HG03196 (cell line): ENCODE results near the gene USP9Y.
"Not testable (repeated sequence)": the region's sequence is repeated elsewhere in the genome, so short reads cannot be mapped to it uniquely, and the experiment has no call there.

ENCODE experiments used
- ATAC-seq: cut with Tn5 transposase; IDR thresholded peaks from one replicate; pipeline ENCODE4 v1.9.1; 2021; ENCODE audit not compliant: unreplicated experiment

The USP9Y gene, protein sequence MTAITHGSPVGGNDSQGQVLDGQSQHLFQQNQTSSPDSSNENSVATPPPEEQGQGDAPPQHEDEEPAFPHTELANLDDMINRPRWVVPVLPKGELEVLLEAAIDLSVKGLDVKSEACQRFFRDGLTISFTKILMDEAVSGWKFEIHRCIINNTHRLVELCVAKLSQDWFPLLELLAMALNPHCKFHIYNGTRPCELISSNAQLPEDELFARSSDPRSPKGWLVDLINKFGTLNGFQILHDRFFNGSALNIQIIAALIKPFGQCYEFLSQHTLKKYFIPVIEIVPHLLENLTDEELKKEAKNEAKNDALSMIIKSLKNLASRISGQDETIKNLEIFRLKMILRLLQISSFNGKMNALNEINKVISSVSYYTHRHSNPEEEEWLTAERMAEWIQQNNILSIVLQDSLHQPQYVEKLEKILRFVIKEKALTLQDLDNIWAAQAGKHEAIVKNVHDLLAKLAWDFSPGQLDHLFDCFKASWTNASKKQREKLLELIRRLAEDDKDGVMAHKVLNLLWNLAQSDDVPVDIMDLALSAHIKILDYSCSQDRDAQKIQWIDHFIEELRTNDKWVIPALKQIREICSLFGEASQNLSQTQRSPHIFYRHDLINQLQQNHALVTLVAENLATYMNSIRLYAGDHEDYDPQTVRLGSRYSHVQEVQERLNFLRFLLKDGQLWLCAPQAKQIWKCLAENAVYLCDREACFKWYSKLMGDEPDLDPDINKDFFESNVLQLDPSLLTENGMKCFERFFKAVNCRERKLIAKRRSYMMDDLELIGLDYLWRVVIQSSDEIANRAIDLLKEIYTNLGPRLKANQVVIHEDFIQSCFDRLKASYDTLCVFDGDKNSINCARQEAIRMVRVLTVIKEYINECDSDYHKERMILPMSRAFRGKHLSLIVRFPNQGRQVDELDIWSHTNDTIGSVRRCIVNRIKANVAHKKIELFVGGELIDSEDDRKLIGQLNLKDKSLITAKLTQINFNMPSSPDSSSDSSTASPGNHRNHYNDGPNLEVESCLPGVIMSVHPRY (N-terminal part only)

DNA sequence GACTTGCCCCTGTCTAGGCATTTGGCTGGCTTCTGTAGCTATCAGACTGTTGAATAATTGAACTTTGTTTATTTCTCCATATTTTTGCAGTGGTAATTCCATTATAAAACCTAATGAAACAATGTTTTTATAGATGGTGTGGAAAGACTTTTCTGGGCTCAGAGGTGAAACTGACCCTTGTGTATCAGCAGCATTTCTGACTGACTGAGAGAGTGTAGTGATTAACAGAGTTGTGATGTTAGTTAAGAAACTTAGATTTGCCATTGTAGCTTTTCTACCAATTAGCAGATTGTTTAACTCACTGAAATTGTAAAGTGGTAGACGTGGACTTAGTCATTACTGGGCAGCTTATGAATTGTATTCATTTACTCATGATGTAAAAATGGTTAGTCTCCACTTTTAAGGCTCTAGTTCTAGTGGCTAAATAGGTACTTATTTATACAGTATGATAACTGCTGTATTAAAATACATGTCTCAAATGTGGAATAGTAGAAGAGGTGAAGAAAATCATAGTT is at the start of gene USP9Y:
USP9Y (plus strand) TSS at position 51 of the 515 bp plus-strand sequence. CDS start 8,217 bp downstream, outside the sequence.
- ATAC-seq = no peak

GRCh38 chrY:12651621-12652036 is 49.4 kb upstream of the USP9Y start:
- no peak for ATAC-seq

DNA sequence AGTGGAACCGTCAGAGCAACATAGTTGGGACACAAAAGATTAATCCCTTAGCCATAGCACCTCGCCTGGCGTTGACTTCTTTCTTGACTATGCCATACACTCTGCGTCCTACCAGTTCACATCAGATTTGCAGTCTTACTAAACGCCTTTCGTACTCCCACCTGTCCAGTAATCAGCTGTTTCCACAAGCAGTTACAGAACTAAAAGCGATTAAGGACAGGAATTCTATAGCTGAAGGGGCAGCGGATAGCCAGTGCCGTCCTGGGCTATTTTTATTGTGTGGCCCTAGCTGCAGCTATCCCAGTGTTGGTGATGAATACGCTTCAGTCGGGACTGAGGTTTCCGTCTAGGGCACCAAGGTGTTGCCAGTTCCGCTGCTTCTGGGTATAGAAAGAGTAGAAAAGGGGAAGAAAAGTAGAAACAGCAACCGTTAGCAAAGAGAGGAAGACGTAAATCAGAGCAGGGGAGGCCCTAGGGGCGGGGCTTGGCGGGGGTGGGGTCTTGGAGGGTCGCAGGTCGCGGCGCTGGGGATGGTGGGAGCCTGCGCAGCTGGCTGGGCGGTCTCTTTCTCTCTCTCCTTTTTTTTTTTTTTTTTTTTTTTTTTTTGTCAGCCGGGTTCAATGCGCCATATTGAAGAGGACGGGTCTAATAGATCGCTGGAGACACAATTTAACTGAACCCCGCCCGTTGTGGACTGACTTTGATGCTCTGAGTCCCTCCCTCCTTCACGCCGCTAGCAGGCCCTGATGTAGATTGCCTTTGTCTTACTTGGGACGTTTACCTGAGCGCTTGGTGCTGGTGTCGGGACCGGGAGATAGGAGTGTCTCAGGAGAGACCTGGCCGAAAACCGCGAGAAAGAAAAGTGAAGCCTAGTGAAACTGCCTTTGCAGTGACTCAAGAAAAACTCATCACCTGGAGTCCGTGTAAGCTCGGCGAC is 39.0 kb upstream of the USP9Y start:
- peak; percentile 78 for ATAC-seq

DNA sequence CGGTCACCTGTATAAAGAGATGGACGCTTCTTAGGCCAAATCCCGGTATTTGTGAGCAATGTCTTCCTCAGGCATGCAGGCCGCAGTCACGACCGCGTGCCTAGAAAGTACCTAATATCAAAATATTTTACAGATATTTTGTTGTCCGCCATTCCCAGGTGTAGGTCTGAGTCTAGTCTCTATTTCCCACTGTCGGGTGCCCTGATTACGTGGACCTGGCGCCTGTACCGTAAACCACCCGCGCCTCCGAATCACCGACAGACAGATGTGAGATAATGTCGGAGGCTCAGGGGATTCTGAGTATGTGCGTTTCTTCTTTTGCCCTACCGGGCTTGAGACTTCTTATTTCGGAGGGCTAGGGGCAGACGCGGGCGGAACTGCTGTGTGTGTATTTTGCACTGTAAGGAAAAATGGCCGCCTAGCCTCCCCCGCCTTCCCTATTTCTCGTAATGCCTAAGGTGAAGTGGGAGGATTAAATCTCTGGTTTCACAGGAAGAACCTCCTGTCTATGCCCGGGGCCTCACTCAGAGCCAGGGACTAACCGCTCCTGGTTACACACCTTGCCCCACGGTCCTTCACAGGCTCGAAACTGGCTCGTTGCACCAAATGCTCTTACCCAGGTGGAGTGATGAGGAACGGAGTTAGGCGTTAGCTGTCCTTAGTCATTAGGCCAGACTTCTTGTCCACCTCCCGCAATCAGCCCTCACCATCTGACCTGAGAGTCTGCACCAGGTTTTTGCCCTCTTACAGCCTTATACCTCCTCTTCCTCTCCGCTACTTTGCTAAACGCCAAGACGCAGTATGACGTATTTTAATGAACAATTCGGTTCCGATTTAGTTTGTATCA is 38.1 kb upstream of the USP9Y start:
- ATAC-seq = no peak

GRCh38 chrY:12663845-12664244 is 37.2 kb upstream of the USP9Y start:
- not testable (repeated sequence) for ATAC-seq

GRCh38 chrY:12678111-12678510 is 22.9 kb upstream of the USP9Y start:
- ATAC-seq = no peak

- ATAC-seq = no peak
These were observed 19.5 kb upstream of the USP9Y start for GRCh38 chrY:12681535-12681934.

DNA sequence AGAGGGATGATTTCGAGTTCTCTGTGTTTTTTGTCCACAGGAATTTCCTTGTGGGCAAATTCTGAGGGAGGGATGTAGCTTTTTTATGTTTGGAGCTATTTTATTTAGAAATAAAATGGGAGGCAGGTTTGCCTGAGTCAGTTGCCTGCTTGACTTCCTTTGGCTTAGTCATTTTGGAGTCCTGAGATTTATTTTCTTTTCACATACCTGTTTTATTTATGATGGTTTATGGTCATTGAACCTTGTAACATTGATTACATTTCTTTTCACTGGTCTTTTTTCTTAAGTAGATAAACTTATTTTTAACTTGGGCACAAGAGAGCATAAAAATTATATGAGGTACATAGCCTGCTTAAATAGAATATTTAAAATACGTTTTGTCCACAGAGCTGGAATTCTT is 12.7 kb upstream of the USP9Y start:
- no peak for ATAC-seq

DNA sequence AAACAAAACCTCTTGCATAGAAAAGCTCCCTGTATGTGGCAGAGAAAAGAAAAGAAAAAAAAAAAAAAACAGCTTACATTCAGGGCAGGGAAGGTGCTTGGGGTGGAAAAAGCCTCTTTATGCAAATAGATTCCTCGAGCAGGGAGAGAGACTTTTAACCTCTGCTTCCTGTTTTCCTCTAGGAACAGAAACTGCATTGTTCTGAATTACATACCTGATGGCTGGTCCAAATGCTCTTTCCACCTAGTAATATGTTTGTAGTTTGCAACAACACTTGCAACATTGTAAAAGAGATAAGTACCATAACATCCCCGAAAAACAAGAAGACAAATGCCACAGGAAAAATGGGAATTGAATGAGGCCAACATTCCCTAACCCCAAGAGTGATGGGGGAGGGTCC is 944 bp upstream of the USP9Y start:
- no peak for ATAC-seq

DNA sequence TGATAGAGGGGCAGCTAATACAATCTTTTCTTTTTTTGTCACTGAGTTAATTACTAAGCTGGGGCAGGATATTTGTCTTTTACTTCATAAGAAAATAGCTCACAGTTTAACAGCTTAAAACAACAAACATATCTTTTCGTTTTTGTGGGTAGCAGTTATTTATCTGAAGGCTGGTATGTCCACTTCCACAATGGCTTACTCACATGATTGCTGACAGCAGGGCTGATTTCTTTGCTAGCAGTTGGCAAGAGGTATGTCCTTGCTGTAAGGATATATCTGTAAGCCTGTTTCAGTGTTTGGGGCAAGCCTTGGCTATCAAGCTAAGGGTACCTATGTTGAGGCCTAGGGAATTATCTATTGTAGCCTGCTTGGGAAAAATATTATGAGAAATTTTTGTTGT is 1.1 kb downstream of the USP9Y start:
- no peak for ATAC-seq

DNA sequence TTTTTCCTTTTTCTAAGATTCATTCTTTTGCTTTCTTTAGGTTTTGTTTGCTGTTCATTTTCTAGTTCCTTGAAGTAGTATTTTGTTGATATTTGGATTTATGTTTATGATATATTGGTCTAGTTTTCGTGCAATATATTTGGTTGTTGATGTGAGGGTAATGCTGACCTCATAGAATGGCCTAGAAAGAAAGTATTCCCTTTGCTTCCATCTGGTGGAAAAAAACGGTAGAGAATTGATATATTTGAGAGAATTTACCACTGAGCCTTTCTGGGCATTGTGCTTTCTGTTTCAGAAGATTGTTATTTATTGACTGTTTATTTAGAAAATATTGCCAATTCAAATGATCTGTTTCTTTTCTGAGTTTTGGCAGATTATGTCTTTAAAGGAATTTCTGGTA is 9.4 kb downstream of the USP9Y start:
- ATAC-seq = no peak

GRCh38 chrY:12715376-12715775 is 14.3 kb downstream of the USP9Y start:
- ATAC-seq = no peak

GRCh38 chrY:12729746-12730145 is 28.7 kb downstream of the USP9Y start:
- ATAC-seq = no peak

GRCh38 chrY:12733625-12734024 is 32.6 kb downstream of the USP9Y start:
- peak; percentile 58 for ATAC-seq

- ATAC-seq = no peak
These were observed 33.0 kb downstream of the USP9Y start for GRCh38 chrY:12734051-12734450.

DNA sequence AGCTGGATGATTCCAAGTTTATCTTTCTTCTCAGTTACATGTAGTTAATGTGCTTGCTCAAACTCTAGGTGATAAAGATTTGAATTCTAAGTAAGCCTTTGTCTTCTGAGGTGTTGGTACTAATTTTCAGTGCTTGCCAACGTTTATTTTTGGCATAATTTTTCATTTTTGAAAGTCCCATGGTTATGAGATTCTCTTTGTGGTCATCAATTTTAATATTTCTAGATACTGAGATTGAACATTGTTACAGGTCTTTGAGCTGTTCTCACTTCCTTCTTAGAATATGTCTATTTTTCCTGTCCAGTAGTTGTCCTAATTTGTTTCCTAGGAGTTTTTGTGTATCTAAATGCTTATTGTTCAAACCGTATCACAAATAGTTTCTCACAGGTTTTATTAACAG is 40.4 kb downstream of the USP9Y start:
- no peak for ATAC-seq

DNA sequence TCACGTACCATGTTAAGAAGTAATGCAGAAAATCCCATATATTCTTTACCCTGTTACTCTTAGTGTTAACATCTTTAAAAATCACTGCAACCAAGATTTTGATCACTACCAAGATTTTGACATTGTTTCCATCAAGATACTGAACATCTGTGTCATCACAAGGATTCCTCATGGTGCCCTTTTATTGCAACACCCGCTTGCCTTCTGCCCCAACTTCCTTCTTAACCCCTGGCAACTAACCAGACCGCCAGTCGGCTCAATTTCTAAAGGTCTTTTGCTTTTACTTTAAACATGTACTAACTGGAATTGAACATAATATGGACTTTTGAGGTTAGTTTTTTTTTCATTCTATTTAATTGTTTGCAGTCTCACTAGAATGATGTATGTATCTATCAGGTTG is 41.7 kb downstream of the USP9Y start:
- ATAC-seq = no peak

DNA sequence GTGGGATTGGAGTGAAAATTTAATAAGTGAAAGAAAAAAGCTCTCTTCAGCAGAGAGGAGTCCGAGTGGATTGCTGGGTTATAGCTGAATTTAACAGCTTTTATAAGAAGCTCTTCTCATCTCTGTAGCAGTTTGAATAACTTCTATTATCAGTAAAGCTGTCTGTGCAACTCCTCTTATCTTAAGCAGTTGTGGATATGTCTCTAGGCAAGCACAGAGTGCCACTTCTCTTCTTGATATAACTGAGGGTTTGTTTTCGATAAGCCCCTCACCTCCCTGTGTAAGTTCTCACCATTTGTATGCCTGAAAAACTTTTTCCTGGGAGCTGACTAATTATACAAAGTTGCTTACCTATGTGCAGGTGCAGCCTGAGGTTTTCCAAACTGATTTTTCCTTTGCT is 43.1 kb downstream of the USP9Y start:
- no peak for ATAC-seq

- ATAC-seq = no peak
These were observed 48.3 kb downstream of the USP9Y start for GRCh38 chrY:12749293-12749692.

GRCh38 chrY:12752856-12753255 is 51.8 kb downstream of the USP9Y start:
- ATAC-seq = no peak
